ENCODE measurements around the gene CCDC107.
A peak's percentile ranks its signal among the peaks of the same experiment; 100 is the strongest.

CCDC107 gene

GRCh38 chr9:35661756-35662350 lies 3.8 kb downstream of the CCDC107 start:
- DNase-seq, result no peak

DNA sequence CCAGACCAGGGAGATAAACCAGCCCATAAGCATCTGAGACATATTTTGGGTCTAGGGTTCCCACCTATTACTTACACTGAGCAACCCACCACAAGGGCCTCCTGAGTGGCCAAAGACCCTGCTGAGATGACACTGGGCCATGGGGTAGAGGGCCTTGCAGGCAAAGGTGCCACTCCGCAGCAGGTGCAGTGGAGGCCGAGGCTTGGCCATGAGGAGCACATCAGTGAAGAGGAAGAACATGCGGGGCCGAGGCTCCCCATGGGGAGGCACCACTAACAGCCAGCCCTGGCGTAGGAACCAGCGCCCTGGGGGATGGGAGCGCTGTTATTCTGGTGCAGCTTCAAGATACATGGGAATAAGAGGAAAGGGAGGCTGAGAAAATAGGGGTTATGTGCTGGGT lies 4.3 kb downstream of the CCDC107 start:
- DNase-seq, result no peak

DNA sequence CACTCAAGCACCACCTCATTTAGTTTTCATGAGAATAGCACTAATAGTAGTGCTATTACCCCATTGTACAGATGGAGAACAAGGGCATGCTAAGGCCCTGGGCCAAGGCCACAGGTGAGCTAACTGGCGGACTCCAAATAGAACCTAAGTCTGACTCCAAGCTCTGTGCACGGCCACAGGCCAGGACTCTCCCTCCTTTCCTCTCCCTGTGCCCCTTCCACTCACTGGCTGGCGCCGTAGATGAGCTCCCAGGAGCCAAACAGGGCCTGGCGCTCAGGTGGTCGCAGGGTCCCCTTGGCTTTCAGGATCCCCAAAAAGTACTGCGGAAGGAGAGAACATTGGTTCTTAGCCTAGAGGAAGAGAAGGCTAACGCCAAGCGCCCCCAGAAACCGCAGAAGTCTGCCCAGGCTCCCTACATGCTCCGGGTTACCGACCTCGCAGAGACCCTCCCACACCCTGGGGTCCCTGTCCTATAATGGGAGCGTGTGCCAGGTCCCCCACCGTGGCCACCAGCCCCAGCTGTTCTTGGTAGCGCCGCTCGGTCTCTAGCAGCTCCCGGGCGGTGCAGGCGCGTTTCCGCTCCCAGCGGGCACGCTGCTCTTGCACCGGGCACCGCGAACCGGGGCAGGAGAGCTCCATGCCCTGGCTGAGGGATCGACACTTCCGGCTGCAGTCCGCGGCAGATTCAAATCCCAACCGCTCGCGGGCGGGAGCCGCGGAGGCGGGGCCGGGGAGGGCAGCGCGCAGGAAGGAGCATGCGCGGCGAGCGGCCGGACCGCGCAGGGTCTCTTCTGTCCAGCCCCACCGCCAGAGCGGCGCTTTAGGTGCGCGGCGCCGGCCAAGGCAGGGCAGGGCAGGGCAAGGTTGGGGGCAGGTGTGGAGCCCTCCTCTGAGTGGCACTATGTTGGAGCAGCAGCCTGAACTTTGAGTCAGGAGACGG lies 6.7 kb downstream of the CCDC107 start, which contains the start of gene ARHGEF39:
Gene ARHGEF39 (minus strand): TSS at position 665 of the 940 bp plus-strand sequence. CDS start 26 bp downstream, at position 639.
- peak; percentile 20 to 55 (median 37) for DNase-seq

GRCh38 chr9:35665471-35665818 lies 7.4 kb downstream of the CCDC107 start:
- DNase-seq, result no peak

GRCh38 chr9:35666045-35666444 lies 8.0 kb downstream of the CCDC107 start:
- DNase-seq, result no peak

- DNase-seq, result no peak
Measured at GRCh38 chr9:35666549-35666948, 8.5 kb downstream of the CCDC107 start.

GRCh38 chr9:35667939-35668338 lies 9.8 kb downstream of the CCDC107 start:
- DNase-seq, result no peak

GRCh38 chr9:35669331-35670145 lies 11.4 kb downstream of the CCDC107 start:
- DNase-seq, result no peak

DNA sequence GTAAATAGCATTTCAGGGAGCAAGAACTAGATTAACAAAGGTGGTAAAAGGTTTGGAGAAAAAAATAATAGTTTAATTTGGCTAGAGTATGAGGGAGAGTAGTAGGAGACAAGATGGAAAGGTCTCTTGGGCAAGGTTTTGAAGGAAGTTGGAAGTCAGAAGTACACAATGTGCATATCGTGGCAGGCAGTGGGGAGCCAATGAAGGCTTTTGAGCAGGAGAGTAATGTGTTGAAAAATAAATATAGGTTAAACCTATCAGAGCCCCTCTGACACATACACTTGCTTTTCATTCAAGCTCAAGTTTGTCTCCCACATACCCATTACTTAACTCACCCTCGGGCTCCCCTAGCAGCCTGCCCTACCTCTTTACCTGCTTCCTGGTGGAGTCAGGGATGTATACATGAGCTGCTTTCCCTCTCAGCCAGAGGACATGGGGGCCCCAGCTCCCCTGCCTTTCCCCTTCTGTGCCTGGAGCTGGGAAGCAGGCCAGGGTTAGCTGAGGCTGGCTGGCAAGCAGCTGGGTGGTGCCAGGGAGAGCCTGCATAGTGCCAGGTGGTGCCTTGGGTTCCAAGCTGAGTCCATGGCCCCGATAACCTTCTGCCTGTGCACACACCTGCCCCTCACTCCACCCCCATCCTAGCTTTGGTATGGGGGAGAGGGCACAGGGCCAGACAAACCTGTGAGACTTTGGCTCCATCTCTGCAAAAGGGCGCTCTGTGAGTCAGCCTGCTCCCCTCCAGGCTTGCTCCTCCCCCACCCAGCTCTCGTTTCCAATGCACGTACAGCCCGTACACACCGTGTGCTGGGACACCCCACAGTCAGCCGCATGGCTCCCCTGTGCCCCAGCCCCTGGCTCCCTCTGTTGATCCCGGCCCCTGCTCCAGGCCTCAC lies 15.3 kb downstream of the CCDC107 start, which contains the start of gene CA9:
Gene CA9 (plus strand): TSS at position 797 of the 893 bp plus-strand sequence. CDS start 32 bp downstream, at position 829.
- no peak for DNase-seq

DNA sequence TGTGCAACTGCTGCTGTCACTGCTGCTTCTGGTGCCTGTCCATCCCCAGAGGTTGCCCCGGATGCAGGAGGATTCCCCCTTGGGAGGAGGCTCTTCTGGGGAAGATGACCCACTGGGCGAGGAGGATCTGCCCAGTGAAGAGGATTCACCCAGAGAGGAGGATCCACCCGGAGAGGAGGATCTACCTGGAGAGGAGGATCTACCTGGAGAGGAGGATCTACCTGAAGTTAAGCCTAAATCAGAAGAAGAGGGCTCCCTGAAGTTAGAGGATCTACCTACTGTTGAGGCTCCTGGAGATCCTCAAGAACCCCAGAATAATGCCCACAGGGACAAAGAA lies 15.9 kb downstream of the CCDC107 start:
- no peak for DNase-seq

- DNase-seq, result no peak
Measured at GRCh38 chr9:35675204-35675603, 17.1 kb downstream of the CCDC107 start.

DNA sequence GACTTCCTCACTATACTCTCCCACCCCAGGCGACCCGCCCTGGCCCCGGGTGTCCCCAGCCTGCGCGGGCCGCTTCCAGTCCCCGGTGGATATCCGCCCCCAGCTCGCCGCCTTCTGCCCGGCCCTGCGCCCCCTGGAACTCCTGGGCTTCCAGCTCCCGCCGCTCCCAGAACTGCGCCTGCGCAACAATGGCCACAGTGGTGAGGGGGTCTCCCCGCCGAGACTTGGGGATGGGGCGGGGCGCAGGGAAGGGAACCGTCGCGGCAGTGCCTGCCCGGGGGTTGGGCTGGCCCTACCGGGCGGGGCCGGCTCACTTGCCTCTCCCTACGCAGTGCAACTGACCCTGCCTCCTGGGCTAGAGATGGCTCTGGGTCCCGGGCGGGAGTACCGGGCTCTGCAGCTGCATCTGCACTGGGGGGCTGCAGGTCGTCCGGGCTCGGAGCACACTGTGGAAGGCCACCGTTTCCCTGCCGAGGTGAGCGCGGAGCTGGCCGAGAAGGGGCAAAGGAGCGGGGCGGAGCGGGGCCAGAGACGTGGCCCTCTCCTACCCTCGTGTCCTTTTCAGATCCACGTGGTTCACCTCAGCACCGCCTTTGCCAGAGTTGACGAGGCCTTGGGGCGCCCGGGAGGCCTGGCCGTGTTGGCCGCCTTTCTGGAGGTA lies 17.8 kb downstream of the CCDC107 start:
- no peak for DNase-seq

DNA sequence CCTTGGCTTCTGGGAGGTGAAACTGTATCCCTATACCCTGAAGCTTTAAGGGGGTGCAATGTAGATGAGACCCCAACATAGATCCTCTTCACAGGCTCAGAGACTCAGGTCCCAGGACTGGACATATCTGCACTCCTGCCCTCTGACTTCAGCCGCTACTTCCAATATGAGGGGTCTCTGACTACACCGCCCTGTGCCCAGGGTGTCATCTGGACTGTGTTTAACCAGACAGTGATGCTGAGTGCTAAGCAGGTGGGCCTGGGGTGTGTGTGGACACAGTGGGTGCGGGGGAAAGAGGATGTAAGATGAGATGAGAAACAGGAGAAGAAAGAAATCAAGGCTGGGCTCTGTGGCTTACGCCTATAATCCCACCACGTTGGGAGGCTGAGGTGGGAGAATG lies 21.0 kb downstream of the CCDC107 start:
- DNase-seq, result no peak

DNA sequence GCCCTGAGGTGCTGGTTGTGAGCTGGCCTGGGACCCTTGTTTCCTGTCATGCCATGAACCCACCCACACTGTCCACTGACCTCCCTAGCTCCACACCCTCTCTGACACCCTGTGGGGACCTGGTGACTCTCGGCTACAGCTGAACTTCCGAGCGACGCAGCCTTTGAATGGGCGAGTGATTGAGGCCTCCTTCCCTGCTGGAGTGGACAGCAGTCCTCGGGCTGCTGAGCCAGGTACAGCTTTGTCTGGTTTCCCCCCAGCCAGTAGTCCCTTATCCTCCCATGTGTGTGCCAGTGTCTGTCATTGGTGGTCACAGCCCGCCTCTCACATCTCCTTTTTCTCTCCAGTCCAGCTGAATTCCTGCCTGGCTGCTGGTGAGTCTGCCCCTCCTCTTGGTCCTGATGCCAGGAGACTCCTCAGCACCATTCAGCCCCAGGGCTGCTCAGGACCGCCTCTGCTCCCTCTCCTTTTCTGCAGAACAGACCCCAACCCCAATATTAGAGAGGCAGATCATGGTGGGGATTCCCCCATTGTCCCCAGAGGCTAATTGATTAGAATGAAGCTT lies 21.8 kb downstream of the CCDC107 start:
- DNase-seq, result no peak

- no peak for DNase-seq
Measured at GRCh38 chr9:35680331-35681105, 22.4 kb downstream of the CCDC107 start.

- DNase-seq, result no peak
Measured at GRCh38 chr9:35681341-35682002, 23.4 kb downstream of the CCDC107 start.

GRCh38 chr9:35682051-35682450 lies 24.0 kb downstream of the CCDC107 start:
- DNase-seq, result no peak

DNA sequence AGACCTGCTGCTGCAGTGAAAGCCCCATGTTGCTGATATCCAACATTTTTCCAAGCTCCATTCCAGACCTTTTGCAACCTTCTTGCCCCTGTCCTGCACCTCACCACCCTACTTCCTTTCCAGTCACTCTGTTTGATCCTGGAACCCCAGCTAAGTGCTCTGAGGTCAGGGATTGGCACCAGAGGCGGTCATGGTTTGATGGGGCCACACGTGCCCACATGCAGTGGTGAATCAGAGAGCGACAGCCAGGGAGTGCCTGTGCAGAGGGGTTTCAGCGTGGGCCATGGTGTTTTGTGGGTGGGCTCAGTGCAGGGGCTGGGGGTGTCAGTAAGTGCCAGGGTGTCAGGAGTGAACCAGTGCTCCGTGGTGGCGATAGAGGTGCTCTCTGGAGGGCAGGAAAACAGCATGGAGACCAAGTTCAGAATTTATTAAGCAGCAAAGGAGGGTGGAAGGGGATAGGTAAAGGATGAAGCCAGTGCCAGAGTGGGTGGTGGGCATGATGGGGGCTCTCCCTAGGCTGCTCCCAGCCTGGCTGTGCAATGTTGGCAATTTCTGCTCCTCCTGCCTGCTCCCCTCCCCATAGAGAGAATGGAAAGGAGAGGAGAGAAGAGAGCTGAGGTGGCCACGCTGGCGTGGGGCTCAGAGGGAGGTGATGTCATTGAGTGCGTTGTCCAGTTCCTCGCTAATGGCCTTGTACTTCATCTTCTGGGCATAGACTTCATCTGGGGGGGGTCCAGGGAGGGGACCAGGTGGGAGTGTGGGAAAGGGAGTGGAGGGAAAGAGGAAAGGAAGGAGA lies 24.6 kb downstream of the CCDC107 start:
- DNase-seq, result no peak

DNA sequence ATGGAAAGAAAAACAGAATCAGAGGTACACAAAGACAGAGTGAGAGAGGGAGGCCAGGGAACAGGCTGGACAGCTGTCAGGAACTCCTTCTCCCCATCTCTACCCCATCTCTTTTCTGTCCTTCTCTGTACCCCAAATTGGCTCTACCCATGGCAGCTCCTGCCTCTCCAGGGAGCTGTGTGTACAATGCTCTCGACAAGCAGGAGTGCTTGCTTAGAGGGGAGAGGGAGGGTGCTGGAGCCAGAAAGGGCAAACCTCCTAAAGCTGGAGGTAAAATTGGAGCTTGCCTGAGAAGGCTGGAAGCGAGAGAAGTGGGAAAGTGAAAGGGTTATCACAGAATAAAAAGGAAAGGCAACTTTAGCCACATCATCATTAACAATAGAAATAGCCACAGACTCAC lies 25.2 kb downstream of the CCDC107 start:
- DNase-seq, result no peak
